GM21526 (cell line): Measurements from ENCODE around the gene RAP1GAP2.
"Not testable (repeated sequence)": the region's sequence is repeated elsewhere in the genome, so short reads cannot be mapped to it uniquely, and the experiment has no call there.

Experiments
- ATAC-seq: cut with Tn5 transposase; IDR thresholded peaks from one replicate; pipeline ENCODE4 v1.9.1; 2021; ENCODE audit warnings: moderate library complexity; ENCODE audit not compliant: unreplicated experiment, low FRiP score

RAP1GAP2 gene

DNA sequence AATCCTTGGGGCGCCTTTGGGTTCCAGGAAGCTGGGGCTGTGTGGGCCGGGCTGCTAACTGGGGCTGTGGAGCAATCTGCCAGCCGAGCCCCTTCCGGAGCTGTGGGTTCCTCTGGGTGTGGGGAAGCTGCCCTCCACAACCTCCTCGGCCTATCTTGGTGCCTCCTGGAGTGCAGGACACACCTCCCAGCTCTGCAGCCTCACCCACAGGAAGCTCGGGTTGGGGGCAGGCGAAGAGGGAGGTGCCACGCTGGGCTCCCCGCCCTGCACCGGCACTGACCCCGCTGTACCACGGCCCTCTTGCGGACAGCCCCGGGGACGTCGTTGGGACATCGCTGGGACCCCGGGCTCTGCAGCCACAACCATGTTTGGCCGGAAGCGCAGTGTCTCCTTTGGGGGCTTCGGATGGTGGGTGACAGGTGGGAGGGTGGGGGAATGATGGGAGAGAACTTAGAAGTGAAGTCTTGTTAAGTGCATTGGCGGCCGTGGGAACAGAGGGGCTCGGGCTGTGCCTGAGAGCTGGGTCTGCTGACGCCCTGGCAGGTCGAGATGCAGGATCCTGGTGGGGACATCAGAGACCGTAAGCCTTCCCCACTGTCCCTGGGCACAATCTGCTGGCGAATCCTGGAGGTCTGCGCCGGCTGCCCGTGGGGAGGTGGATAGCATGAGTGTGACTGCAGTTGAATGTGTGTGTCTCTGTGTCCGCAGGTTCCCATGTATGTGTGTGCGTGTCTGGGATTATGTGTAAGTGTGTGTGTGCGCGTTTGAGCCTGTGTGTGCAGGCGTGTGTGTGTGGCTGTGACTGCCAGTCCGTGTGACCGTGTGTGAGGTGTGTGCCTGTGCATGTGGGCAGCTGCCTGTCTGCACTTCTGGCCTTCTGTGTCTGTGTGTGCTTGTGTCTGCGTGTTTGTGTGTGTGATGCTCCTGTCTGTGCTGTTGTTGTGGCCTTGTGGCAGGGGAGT lies at the start of gene RAP1GAP2:
Gene RAP1GAP2, plus strand, starts transcription at position 275 of the 962 bp plus-strand sequence. Its CDS starts 90 bp downstream, at position 365.
- ATAC-seq: no peak

GRCh38 chr17:2749058-2749783 lies 47.0 kb upstream of the RAP1GAP2 start, which contains the start of gene CCDC92B:
CCDC92B (minus strand) TSS chr17:2749652; CDS start chr17:2735145, 14,507 bp downstream.
- no peak for ATAC-seq

DNA sequence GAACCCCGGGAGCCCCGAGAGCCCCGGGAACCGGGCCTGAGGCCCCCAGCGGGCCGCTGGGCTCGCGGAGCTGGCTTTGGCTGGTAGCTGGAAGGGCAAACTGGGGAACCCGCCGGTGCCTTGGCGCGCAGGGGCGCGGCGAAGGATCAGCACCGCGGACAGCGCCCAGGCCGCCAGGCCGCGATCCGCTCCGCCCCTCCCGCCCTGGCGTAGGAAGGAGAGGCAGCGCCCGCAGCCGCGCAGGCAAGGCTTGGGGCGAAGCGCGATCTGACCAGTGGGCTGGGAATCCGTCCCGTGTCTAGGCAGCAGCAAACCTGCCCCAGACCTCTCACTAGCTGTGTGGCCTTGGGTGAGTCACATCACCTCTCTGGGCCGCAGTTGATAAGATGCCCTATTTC lies 46.5 kb upstream of the RAP1GAP2 start:
- no peak for ATAC-seq

DNA sequence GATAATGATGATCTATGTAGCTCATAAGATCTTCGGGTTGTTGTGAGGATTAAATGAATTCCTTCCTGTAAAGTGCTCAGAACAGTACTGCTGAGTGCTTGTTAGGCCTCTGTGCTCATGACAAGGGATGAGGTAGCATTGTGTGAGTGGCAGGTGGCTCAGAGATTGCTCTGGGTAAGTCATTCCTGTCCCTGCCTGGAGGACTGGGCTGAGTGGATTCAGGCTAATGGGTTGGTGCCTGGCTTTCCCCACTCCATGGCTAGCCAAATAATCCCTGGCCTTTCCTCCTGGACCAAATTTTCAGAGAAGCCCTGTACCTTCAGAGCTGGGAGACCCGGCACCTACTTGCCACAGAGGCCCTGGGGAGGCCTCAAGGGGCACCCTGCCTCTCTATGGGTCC lies 45.5 kb upstream of the RAP1GAP2 start:
- no peak for ATAC-seq

DNA sequence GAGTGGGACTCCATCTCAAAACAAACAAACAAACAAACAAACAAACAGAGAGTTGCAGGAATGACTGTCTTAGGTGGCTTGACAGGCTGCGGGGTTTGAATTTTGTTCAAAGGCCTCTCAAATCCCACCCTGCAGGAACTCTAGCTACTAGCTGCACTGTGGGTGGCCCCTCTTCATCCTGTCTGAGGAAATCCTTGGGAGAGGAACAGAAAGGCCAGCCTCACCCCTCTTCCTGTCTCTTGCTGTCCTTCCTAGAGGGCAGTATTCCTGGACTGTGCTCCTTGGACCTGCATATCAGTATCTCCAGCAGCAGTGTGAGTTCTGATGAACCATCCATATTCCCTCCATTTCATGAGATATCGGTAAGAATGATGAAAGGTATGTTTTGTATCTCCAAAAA lies 44.7 kb upstream of the RAP1GAP2 start:
- ATAC-seq: no peak

DNA sequence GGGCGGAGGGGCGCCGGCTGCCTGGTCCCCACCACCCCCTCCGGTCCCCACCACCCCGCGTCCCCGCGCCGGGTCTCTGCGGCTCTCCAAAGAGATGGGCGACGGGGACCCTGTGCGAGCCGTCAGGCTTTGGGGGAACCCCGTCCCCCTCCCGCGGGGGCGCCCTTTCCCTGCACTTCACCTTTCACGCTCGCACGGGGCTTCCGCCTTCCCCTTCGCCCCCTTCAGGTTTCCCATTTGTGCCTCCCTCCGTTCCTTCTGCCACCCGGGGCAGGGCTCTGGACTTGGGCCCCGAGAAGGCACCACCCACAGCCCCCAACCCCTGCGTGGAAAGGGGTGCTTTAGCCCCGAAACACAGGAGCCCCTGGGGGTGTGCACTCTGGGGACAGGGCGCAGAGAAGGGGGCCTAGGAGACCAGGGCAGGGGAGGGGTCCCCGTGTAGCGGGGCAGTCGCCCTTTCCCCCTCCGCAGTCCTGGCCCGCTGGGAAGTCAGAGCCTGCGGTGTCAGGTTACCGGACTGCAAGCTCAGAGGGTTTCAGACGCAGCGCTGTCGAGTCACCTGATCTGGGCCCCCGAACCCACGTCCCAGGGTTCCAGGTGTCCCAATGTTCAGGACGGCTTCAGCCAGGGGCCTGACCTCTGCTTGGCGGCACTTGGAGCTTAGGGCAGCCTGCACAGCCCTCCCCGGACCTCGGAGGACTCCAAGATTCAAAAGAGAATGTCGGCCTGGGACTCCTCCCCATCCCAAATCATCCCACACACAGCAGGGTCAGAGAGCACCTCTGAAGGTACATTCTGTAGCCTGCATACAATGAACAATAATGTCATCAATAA lies 40.1 kb upstream of the RAP1GAP2 start:
- no peak for ATAC-seq

DNA sequence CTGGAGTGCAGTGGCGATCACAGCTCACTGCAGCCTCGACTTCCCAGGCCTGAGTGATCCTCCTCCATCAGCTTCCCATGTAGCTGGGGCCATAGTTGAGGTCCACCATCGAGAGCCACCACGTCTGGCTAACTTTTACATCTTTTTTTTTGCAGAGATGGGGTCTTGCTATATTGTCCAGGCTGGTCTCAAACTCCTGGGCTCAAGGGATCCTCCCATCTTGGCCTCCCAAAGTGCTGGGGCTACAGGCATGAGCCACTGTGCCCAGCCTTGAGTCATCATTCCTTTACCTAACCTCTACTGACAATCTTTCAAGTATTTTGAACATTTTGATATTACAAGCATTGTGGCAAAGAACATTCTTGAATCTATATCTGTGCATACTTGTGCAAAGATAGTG lies 37.4 kb upstream of the RAP1GAP2 start:
- no peak for ATAC-seq

DNA sequence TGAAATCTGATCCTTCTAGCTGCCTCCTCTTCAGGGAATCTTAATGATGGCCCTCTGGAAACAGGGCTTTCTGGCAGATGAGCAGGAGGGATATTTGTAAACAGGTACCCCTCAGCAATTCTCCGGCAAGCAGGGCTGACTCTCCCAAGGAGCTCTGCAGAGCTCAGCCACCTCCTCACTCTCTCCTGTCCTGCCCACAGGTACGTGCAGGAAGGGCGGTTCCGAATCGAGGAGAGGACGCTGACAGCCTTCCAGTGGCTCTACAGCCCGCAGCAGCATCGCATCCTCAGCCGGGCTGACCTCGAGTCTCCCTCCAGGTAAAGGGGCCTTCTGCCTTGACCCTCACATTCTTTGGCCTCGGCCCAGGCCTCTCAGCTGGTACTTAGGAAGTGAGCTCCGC lies 26.1 kb upstream of the RAP1GAP2 start:
- no peak for ATAC-seq

- no peak for ATAC-seq
Measured at GRCh38 chr17:2775206-2775605, 21.0 kb upstream of the RAP1GAP2 start.

DNA sequence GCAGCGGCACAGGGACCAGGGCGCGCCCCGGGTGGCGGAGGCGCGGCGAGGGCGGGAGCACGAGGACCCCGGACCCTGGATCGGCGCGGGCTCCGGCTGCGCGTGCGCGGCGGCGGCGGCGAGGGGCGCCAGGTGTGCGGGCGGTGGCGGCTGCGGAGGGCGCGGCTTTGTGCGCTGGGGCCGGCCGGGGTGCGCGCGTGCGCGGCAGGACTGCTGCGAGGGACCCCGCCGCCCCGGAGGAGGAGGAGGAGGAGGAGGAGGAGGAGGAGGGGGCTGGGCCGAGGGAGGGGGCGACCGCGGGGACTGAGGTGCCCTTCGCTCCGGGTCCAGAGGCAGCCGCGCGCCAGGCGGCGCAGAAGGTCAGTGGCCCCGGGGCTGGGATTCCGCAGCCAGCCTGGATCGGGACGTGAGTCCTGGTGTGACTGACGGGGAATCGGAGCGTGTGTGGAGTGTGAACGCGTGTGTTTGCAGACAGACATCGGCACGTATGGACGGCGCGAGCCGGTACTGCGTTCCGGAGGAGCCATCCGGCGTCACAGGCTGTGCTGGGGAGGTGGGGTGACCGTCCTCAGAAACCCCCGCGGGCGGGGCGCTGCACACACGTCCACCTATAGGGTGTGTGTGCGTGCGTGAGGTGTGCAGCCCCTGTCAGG lies 19.5 kb upstream of the RAP1GAP2 start:
- ATAC-seq: no peak

DNA sequence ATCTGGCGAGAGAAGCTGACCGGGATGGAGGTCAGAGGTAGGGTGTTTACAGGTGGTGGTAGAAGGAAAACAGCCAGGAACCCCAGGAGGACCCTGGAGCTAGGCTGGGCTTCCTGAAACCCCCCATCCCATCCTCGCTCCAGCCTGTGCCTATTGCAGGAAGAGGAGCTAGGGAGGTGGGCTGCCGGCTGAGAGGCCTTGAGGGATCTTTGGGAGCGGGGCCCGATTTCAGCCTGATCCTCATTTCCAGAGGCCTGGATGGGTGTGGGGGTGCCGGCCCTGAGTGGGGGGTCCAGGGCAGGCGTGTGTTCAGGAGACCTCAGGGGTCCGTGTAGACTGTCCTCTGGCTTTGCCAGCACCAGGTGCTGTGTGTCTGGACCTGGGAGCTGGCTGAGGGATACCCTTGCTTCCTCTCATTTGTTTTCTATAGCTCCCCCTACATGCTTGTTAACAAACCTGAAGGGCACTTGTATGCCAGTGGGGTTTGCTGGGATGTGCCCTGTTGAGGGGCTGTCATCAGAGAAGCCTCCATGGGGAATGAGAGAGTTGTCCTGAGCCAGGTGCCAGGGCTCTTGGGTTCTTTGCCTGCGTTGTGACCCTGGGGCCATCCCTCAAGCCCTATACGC lies 18.9 kb upstream of the RAP1GAP2 start:
- ATAC-seq: no peak

DNA sequence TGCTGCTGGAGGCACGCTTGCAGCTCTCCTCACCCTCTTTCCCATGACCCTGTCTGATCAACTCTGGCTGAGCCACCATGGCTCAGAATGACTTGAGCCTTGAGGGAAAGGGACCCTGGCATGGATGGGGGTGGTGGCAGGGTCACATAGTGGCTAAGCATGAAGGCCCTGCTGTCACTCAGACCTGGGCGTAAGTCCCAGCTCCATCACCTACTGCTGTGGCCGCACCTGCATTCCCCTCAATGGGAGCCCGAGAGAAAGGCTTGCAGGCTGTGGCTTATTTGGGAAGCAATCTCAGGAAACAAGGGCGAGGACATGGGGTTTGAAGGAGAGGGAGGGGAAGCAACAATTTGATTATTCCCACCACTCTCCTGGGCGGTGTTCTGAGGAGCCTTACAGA lies 17.7 kb upstream of the RAP1GAP2 start:
- no peak for ATAC-seq

- no peak for ATAC-seq
Measured at GRCh38 chr17:2779545-2779944, 16.7 kb upstream of the RAP1GAP2 start.

- ATAC-seq: no peak
Measured at GRCh38 chr17:2780256-2780655, 16.0 kb upstream of the RAP1GAP2 start.

DNA sequence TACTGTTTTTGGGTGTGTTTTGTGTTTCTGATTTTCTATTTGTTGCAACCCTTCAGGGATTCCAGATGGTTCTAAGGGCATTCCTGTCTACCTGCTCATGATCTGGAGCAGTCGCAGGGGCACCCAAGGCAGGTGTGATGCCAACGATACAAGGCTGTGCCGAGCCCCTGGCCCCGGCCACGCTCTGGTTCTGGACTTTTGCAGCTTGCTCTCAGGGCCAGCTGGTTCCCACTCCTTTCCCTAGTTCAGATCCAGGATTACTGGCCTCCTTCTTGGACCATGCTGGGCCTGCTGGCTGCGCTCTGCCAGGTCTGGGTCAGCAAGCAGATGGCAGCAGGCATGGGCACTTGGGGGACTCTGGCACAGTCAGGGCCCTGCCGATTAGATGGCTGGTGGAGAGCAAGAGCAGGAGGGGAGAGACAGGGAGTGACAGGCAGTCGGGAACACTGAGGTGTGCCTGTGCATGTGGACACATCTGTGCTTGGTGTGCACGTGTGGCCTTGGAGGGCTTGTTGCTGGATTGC lies 15.2 kb upstream of the RAP1GAP2 start:
- ATAC-seq: no peak

GRCh38 chr17:2781598-2781997 lies 14.6 kb upstream of the RAP1GAP2 start:
- ATAC-seq: not testable (repeated sequence)

- no peak for ATAC-seq
Measured at GRCh38 chr17:2782055-2782454, 14.2 kb upstream of the RAP1GAP2 start.

- ATAC-seq: no peak
Measured at GRCh38 chr17:2783310-2784030, 12.8 kb upstream of the RAP1GAP2 start.

GRCh38 chr17:2784864-2785263 lies 11.4 kb upstream of the RAP1GAP2 start:
- no peak for ATAC-seq
